ENCODE data around the gene MTUS2.

DNA sequence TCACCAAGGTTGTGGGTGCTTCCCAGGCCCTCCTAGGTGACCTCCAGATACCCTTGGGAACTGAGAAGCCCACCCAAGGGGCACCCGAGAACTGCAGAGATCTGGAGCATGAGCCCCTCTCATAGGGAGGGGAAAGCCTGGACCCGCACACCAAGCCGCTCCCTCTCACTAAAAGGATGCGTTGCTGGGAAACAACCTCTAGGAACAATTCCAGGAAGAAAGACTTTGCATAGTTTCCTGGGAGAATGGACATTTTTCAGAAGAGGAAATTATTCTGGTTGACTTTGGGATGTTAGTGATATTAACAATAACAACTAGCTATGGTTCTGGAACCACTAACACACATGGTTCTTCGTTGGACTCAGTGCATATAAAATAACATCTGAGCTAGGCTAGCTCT is 710.8 kb downstream of the MTUS2 start:
- no peak for TF ChIP-seq CTCF (IDR thresholded peaks at IDR 0.05; ENCODE audit: insufficient read depth, low read length)
- TF ChIP-seq GABPA (IDR thresholded peaks at IDR 0.05; ENCODE audit: low read depth): no peak
- TF ChIP-seq, protein P1, sequence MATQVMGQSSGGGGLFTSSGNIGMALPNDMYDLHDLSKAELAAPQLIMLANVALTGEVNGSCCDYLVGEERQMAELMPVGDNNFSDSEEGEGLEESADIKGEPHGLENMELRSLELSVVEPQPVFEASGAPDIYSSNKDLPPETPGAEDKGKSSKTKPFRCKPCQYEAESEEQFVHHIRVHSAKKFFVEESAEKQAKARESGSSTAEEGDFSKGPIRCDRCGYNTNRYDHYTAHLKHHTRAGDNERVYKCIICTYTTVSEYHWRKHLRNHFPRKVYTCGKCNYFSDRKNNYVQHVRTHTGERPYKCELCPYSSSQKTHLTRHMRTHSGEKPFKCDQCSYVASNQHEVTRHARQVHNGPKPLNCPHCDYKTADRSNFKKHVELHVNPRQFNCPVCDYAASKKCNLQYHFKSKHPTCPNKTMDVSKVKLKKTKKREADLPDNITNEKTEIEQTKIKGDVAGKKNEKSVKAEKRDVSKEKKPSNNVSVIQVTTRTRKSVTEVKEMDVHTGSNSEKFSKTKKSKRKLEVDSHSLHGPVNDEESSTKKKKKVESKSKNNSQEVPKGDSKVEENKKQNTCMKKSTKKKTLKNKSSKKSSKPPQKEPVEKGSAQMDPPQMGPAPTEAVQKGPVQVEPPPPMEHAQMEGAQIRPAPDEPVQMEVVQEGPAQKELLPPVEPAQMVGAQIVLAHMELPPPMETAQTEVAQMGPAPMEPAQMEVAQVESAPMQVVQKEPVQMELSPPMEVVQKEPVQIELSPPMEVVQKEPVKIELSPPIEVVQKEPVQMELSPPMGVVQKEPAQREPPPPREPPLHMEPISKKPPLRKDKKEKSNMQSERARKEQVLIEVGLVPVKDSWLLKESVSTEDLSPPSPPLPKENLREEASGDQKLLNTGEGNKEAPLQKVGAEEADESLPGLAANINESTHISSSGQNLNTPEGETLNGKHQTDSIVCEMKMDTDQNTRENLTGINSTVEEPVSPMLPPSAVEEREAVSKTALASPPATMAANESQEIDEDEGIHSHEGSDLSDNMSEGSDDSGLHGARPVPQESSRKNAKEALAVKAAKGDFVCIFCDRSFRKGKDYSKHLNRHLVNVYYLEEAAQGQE (IDR thresholded peaks at IDR 0.05; ENCODE audit: insufficient replicate concordance, low read depth): no peak

Measured in HL-60 (cell line).